Endodermal cell (in vitro differentiated cells): ENCODE measurements around the gene MTA3. TPM values are rescaled to one million over a fixed set of nuclear protein-coding genes. Genes with fewer than 3 reads are reported as not detected.

Source experiments
- DNase-seq: peaks from one replicate; pipeline ENCODE4 v3.0.0-alpha.2; 2017
- H3K27ac ChIP-seq: 2 replicates; pipeline ENCODE4 v1.5.1; 2013; ENCODE audit warnings: mild to moderate bottlenecking, low read depth, low read length, moderate library complexity
- H3K27me3 ChIP-seq: 2 replicates; pipeline ENCODE4 v1.6.1; 2013; ENCODE audit warnings: mild to moderate bottlenecking, low read length, moderate library complexity; ENCODE audit not compliant: insufficient read depth, control insufficient read depth, poor library complexity, severe bottlenecking
- H3K36me3 ChIP-seq: 2 replicates; pipeline ENCODE4 v1.7.0; 2013; ENCODE audit warnings: mild to moderate bottlenecking, low read length, moderate library complexity; ENCODE audit not compliant: control insufficient read depth, insufficient read depth
- H3K4me1 ChIP-seq: one replicate; pipeline ENCODE4 v1.7.0; 2013; ENCODE audit warnings: low read length; ENCODE audit not compliant: control insufficient read depth, insufficient read depth
- H3K4me3 ChIP-seq: 2 replicates; pipeline ENCODE4 v1.5.1; 2013; ENCODE audit warnings: mild to moderate bottlenecking, low read length, moderate library complexity
- H3K9ac ChIP-seq: 2 replicates; pipeline ENCODE4 v1.6.1; 2013; ENCODE audit warnings: mild to moderate bottlenecking, low read length, moderate library complexity; ENCODE audit not compliant: poor library complexity, severe bottlenecking; ENCODE audit errors: extremely low read depth
- H3K9me3 ChIP-seq: 2 replicates; pipeline ENCODE4 v1.6.1; 2013; ENCODE audit warnings: mild to moderate bottlenecking, low read length, moderate library complexity; ENCODE audit not compliant: control insufficient read depth
- H3K27ac Mint-ChIP-seq: 2 replicates; pipeline ENCODE4 v1.8.0; 2020; ENCODE audit warnings: mixed read lengths
- H3K27me3 Mint-ChIP-seq: 2 replicates; pipeline ENCODE4 v1.8.0; 2021; ENCODE audit warnings: mild to moderate bottlenecking, mixed read lengths; ENCODE audit not compliant: insufficient read depth
- H3K36me3 Mint-ChIP-seq: 2 replicates; pipeline ENCODE4 v1.8.0; 2020; ENCODE audit warnings: low read depth, mixed read lengths
- H3K4me1 Mint-ChIP-seq: 2 replicates; pipeline ENCODE4 v1.8.0; 2020; ENCODE audit warnings: mixed read lengths
- H3K4me3 Mint-ChIP-seq: 2 replicates; pipeline ENCODE4 v1.8.0; 2020; ENCODE audit warnings: mild to moderate bottlenecking, moderate library complexity, mixed read lengths
- H3K9me3 Mint-ChIP-seq: 2 replicates; pipeline ENCODE4 v1.8.0; 2020; ENCODE audit warnings: mild to moderate bottlenecking, mixed read lengths
- WGBS, 2 experiments: methylation state at CpG; one replicate each; pipeline versions ENCODE4 v1.1.5 to v1.1.7; 2013; ENCODE audit warnings: missing lambda C conversion rate in 2 of 2, mixed read lengths in 1 of 2; ENCODE audit not compliant: insufficient coverage in 1 of 2, insufficient read length in 1 of 2; 5-methylcytosine and 5-hydroxymethylcytosine counted together
- total RNA-seq, 2 donors: library from RNA; stranded (reverse); fragmentation: NEBNext Ultra II Directional in 1 of 2; extraction: Animal tissue kit (Norgen Biotek cat#: 25700) in 1 of 2; gene quantifications; 2 replicates in 1 of 2; 3 replicates in 1 of 2; pipeline ENCODE4 v1.2.1, GENCODE V29; 2021
- TF ChIP-seq, protein P1 (sequence below): fragments of 200-600 bp; sonication (generic); conservative IDR thresholded peaks from 2 replicates; pipeline ENCODE4 v1.5.0; 2021; ENCODE audit warnings: antibody characterized with exemption, mild to moderate bottlenecking

MTA3 gene
- total RNA-seq, 2 donors from 2014 or later: 138 to 154 TPM

DNA sequence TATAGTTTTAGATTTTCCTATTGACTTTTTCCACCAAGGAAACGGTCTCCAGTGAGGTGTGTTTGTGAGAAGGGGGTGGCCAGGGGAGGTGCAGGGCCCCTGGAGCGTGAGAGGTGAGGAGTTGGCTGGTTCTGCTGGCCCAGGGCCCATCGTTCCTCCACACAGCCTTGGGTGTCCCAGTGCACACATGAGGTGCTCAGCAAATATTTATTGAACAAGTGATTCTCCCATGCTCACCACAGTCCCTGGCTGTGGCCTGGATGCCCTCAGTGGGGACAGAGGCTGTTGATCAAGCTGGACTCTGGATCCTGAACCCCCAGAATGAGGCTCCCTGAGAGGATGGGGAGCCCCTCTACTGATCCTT, 219.0 kb downstream of the MTA3 start:
- 86 to 100% methylated on average over 1 to 3 of the region's 3 CpGs for WGBS, 2 experiments
- H3K4me3 Mint-ChIP-seq: no peak overlapping the region
- H3K27me3 Mint-ChIP-seq: peaks cover 23% of the 10 kb centered on the region

DNA sequence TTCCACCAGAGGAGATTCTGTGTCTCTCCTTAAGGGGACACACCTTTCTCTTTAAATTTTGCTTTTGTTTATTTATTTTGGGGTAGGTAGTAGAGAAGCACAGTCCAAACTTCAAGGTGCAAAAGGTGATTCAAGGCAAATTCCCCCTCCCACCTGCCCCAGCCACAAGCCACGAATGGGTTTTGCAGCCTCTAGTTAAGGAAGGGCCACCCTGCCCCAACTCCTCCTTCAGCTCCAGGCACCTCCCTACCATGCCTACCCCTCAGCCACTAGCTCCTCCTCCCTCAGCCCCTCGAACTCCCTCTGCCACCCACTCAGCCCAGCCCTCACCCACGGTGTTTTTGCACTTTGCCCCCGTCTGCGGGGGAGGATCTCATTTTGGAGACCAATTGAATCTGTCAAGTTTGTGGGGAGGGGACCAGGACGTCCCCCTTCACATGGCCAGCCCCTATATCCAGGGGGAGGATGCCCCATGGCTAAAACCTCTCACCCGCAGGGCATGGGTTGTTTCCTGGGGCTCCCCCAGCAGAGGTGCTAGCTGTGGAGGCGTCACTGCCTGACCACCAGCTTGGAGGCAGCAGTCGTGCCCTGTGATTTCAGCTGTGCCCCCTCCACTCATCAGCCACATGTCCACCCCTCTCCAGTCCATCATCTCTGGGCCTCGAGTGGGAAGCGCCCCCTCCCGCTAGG, 219.5 kb downstream of the MTA3 start:
- Histone ChIP-seq H3K9ac (no peak overlapping the region), H3K27me3 (peaks cover 15% of the 10 kb centered on the region), H3K36me3 (no peaks in the 10 kb centered on the region), H3K4me1 (no peaks in the 10 kb centered on the region), H3K27ac (no peak overlapping the region), H3K9me3 (no peaks in the 10 kb centered on the region), H3K4me3 (no peak overlapping the region)
- WGBS, 2 experiments: 85 to 100% methylated on average over 2 to 11 of the region's 12 CpGs
- Mint-ChIP-seq H3K36me3 (peaks cover 7% of the 10 kb centered on the region), H3K27me3 (peaks cover 23% of the 10 kb centered on the region), H3K27ac (no peak overlapping the region), H3K9me3 (peaks cover 3% of the 10 kb centered on the region), H3K4me1 (peaks cover 9% of the 10 kb centered on the region), H3K4me3 (no peak overlapping the region)
- peak; percentile 41 for DNase-seq
- TF ChIP-seq, protein P1, sequence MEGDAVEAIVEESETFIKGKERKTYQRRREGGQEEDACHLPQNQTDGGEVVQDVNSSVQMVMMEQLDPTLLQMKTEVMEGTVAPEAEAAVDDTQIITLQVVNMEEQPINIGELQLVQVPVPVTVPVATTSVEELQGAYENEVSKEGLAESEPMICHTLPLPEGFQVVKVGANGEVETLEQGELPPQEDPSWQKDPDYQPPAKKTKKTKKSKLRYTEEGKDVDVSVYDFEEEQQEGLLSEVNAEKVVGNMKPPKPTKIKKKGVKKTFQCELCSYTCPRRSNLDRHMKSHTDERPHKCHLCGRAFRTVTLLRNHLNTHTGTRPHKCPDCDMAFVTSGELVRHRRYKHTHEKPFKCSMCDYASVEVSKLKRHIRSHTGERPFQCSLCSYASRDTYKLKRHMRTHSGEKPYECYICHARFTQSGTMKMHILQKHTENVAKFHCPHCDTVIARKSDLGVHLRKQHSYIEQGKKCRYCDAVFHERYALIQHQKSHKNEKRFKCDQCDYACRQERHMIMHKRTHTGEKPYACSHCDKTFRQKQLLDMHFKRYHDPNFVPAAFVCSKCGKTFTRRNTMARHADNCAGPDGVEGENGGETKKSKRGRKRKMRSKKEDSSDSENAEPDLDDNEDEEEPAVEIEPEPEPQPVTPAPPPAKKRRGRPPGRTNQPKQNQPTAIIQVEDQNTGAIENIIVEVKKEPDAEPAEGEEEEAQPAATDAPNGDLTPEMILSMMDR: no peak

More for the DNA sequence above, 219.0 kb downstream of the MTA3 start:
- Mint-ChIP-seq H3K27ac (no peak overlapping the region), H3K9me3 (peaks cover 8% of the 10 kb centered on the region), H3K36me3 (peaks cover 12% of the 10 kb centered on the region), H3K4me1 (peaks cover 9% of the 10 kb centered on the region)
- H3K36me3 ChIP-seq: no peaks in the 10 kb centered on the region
- peaks cover under 1% of the 10 kb centered on the region for H3K9me3 ChIP-seq
- TF ChIP-seq, protein P1: no peak
- H3K27ac ChIP-seq: no peak overlapping the region
- no peak for DNase-seq
- no peaks in the 10 kb centered on the region for H3K4me1 ChIP-seq
- no peak overlapping the region for H3K9ac ChIP-seq
- no peak overlapping the region for H3K4me3 ChIP-seq
- H3K27me3 ChIP-seq: peaks cover 10% of the 10 kb centered on the region

DNA sequence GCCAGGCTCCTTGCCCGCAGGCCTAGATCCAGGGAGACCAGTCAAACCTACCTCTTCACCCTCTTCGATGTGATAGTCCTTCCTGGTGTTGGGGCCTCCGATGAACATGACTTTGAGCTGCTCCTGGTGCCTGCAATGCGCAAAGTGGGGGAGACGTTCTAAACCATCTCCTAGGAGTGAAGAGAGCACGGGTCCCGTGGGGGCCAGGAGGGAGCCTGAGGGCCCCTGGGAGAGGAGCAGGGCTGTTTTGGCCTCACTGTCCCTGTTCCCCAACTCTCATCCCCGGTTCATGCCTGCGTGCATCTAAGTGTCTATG, 220.0 kb downstream of the MTA3 start:
- Histone ChIP-seq H3K27ac (no peak overlapping the region), H3K9ac (no peak overlapping the region), H3K27me3 (peaks cover 20% of the 10 kb centered on the region), H3K36me3 (no peaks in the 10 kb centered on the region), H3K9me3 (no peaks in the 10 kb centered on the region), H3K4me3 (no peak overlapping the region), H3K4me1 (no peaks in the 10 kb centered on the region)
- Mint-ChIP-seq H3K36me3 (peaks cover 2% of the 10 kb centered on the region), H3K4me1 (peaks cover 12% of the 10 kb centered on the region), H3K9me3 (no peaks in the 10 kb centered on the region), H3K27ac (no peak overlapping the region), H3K4me3 (no peak overlapping the region), H3K27me3 (peaks cover 26% of the 10 kb centered on the region)
- DNase-seq: no peak
- WGBS, 2 experiments: 60 to 62% methylated on average over 5 to 9 of the region's 9 CpGs
- TF ChIP-seq, protein P1: no peak
